Neural progenitor cell (in vitro differentiated cells): ENCODE results near the gene GNAZ.

ENCODE experiments used
- CTCF ChIP-seq: fragments of 200-600 bp; sonication (generic); IDR thresholded peaks from 2 replicates; pipeline ENCODE4 v1.5.1; 2017; ENCODE audit warnings: antibody characterized with exemption, mild to moderate bottlenecking
- EZH2 ChIP-seq: fragments of 200-600 bp; sonication (generic); IDR thresholded peaks from 2 replicates; pipeline ENCODE4 v1.6.1; 2017; ENCODE audit warnings: antibody characterized with exemption, mild to moderate bottlenecking, moderate library complexity

GRCh38 chr22:23047265-23047664 is 23.1 kb upstream of the GNAZ start:
- TF ChIP-seq CTCF (no peak), EZH2 (no peak)
